ENCODE measurements around the gene PPP2R2C.

Gene PPP2R2C

DNA sequence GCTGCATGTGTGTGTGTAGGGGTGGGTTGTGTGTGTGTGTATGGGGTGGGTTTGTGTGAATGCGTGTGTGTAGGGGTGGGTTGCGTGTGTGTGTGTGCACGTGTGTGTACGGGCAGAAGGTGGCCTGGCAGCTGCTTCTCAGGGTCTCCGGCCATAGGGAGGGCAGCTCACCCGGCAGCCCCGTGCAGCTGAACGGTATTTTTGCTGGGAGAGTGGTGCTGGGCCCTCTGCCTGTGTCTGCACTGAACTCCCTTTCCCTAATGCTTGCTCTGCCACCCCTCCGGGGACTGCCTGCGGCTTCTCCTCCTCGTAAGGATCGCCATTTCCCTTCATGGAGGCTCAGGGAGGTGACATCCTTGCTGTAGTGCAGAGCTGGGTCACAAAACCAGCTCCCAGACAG, 172.5 kb downstream of the PPP2R2C start:
- DNase-seq (ENCODE audit: low read depth, low spot score) = no peak
- in situ Hi-C loops (cut with HindIII; ENCODE audit: low sequenced_read_pairs) = no loop called here
- TF ChIP-seq, protein P1, sequence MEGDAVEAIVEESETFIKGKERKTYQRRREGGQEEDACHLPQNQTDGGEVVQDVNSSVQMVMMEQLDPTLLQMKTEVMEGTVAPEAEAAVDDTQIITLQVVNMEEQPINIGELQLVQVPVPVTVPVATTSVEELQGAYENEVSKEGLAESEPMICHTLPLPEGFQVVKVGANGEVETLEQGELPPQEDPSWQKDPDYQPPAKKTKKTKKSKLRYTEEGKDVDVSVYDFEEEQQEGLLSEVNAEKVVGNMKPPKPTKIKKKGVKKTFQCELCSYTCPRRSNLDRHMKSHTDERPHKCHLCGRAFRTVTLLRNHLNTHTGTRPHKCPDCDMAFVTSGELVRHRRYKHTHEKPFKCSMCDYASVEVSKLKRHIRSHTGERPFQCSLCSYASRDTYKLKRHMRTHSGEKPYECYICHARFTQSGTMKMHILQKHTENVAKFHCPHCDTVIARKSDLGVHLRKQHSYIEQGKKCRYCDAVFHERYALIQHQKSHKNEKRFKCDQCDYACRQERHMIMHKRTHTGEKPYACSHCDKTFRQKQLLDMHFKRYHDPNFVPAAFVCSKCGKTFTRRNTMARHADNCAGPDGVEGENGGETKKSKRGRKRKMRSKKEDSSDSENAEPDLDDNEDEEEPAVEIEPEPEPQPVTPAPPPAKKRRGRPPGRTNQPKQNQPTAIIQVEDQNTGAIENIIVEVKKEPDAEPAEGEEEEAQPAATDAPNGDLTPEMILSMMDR (IDR thresholded peaks at IDR 0.05; ENCODE audit: low read depth, low read length) = no peak
- H3K4me3 ChIP-seq (ENCODE audit: low read depth, low read length) = no peak overlapping the region

DNA sequence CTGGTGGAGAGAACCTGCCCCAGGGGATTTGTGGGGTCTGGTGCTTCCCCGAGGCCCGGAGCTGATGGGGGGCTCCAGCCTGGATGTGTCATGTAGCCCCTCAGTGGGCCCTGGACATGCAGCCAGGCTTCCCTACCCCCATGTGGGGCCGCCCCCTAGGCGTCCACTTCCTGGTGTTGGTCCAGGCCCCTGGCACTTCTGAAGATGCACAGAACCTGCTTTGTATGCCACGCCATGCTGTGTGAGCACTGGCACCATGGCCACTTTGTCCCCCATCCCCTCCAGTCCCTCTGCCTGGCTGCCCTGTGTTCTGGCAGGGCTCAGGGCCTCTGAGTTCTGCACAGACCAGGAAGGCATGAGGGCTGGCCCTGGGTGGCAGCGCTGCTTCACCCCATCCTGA, 173.6 kb downstream of the PPP2R2C start:
- TF ChIP-seq, protein P1 (IDR thresholded peaks at IDR 0.05; ENCODE audit: low read depth, low read length) = no peak
- no peak for DNase-seq (ENCODE audit: low read depth, low spot score)
- no peak overlapping the region for H3K4me3 ChIP-seq (ENCODE audit: low read depth, low read length)
- in situ Hi-C loops (cut with HindIII; ENCODE audit: low sequenced_read_pairs) = no loop called here

DNA sequence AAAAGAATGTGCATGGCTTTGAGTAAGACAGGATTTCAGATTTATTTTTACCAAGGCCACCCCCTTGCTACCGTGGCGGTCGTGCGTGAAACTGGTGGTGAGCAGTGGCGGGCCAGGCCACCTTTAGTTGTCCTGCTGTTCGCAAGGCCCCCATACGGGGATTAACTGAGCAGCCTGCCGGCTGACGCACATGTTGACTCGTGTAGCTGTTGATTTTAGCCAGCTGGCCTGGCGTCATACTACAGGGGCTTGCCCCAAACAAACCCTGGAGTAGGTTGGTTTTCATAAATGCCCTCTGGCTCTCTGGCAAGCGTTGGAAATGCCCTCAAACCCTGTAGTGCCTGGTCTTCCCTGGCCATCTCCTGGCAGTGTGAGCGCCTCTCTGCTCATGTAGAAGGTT, 174.4 kb downstream of the PPP2R2C start:
- in situ Hi-C loops (cut with HindIII; ENCODE audit: low sequenced_read_pairs) = no loop called here
- H3K4me3 ChIP-seq (ENCODE audit: low read depth, low read length) = no peak overlapping the region
- no peak for DNase-seq (ENCODE audit: low read depth, low spot score)
- TF ChIP-seq, protein P1 (IDR thresholded peaks at IDR 0.05; ENCODE audit: low read depth, low read length) = no peak

DNA sequence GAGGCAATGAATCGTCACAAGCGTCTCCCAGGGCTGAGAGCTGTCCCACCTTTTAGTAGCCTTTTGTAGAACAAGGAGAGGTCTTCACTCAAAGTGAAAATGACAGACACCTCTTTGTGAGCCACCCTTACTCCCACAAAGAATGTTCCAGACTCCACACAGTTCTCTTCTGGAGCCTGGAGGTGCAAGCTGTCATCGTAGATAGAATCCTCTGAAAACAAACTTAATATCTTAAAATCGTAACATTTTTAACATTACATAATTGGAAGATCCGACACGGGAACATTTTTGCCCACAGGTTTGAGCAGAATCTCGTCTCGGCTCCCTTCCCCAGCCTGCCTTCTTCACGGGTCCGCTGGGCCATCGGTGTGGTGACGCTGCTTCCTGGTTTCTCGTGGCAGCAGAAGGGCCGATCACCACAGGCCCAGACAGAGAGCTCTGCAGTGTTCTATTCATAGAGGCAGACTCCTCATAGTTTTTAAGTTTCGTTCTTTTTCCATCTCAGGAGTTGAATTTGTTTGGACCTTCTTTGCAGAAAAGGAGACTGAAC, 175.1 kb downstream of the PPP2R2C start:
- DNase-seq (ENCODE audit: low read depth, low spot score) = no peak
- in situ Hi-C loops (cut with HindIII; ENCODE audit: low sequenced_read_pairs) = no loop called here
- TF ChIP-seq, protein P1 (IDR thresholded peaks at IDR 0.05; ENCODE audit: low read depth, low read length) = no peak
- no peak overlapping the region for H3K4me3 ChIP-seq (ENCODE audit: low read depth, low read length)

DNA sequence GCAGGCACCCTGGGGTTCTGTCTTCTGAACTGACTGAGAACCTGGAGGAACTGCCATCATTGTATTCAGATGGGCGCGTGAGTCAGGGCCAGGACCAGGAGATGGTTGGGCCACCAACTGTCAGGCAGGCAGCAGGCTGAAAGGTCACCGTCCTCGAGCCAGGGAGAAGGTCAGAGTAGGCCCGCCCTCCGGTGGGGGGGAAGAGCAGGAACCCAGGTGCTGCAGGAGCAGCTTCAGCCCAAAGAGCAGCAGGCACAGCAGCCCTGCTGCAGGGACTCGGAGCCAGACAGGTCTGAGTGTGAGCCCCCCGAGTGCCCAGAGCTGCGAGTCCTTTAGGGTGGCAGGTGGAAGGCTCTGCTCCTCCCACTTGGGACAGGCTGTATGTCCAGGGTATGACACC, 176.4 kb downstream of the PPP2R2C start:
- TF ChIP-seq, protein P1 (IDR thresholded peaks at IDR 0.05; ENCODE audit: low read depth, low read length) = no peak
- in situ Hi-C loops (cut with HindIII; ENCODE audit: low sequenced_read_pairs) = no loop called here
- DNase-seq (ENCODE audit: low read depth, low spot score) = no peak
- H3K4me3 ChIP-seq (ENCODE audit: low read depth, low read length) = no peak overlapping the region

DNA sequence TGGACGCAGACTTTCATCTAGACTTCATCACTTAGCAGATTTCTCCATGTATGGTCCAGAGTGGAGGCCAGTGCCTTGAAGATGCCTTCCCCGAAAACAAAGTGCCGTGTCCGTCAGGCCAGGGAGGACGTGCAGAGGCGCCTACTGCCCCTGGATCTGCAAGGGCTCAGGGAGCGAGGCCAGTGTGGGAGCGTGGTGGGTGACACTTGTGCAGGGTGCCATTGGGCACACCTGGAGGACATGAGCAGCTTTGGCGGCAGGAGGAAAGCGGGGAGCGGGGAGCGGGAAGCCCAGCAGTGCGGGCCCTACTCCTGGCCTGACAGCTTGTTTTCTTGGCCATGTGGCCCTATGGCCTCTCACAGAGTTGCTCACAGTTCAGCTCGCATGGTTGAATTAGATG, 176.9 kb downstream of the PPP2R2C start:
- no peak for DNase-seq (ENCODE audit: low read depth, low spot score)
- TF ChIP-seq, protein P1 (IDR thresholded peaks at IDR 0.05; ENCODE audit: low read depth, low read length) = no peak
- in situ Hi-C loops (cut with HindIII; ENCODE audit: low sequenced_read_pairs) = no loop called here
- no peak overlapping the region for H3K4me3 ChIP-seq (ENCODE audit: low read depth, low read length)

Data from astrocyte of the spinal cord (primary cell).